NCI-H146 (cell line): ENCODE measurements around the gene TBC1D22A.
"Not testable (repeated sequence)": the region's sequence is repeated elsewhere in the genome, so short reads cannot be mapped to it uniquely, and the experiment has no call there.

ENCODE experiments used
- DNase-seq: peaks from one replicate; lab custom pipeline; 2025; lab: John Stamatoyannopoulos, UW

Gene TBC1D22A

DNA sequence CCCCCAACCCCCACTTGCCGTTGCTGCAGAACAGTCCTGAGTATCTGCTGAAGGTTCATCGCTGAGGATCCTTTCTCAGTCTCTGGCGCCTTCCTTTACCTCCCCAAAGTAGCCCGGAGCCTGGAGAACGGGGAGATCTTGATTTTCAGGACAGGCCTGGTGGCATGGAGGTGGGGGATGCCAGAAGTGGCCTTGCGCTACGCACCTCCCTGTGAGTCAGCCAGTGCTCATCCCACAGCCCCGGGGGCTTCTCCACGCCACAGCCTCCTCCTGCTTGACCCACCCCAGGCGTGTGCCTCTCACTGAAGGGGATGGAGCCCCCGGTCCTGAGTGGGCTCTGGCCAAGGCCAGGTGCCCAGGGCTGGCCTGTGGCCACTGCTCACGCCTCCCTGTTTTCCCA is 339.6 kb downstream of the TBC1D22A start:
- no peak for DNase-seq

DNA sequence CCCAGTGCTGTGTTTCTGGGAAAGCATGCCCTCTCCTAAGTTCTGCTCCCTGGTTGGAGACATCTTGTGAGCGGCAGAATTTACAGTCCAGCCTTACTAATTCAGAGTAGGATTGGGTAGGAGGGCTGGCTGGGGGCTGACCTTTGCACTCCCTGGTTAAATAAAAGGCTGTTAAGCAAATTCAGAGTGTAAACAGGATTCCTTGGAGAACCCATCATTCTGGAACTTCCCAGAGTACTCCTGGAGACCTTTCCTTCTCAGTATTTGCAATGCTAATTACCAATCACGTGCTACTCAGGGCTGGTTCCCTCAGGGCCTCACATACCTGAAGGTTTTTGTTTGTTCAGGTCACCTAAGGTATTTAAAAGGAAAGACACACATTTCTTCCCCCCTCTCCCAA is 340.2 kb downstream of the TBC1D22A start:
- no peak for DNase-seq

DNA sequence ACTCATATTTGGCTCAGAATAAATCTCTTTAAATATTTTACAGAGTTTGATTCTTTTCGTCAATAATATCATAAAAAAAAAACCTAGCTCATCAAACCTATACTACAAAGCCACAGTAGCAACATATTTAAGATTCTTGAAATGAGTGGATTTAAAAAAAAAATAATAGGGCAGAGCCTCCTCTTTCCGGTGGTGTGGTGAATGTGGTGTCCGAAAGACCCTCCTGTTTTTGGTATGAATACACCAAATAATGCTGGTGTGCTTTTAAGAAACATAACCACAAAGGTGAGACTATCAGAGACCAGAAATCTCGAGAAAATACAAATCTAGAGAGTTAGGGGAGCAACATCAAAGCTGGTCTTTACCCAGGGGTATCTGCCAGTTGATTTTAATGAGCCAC is 342.6 kb downstream of the TBC1D22A start:
- DNase-seq, result no peak

DNA sequence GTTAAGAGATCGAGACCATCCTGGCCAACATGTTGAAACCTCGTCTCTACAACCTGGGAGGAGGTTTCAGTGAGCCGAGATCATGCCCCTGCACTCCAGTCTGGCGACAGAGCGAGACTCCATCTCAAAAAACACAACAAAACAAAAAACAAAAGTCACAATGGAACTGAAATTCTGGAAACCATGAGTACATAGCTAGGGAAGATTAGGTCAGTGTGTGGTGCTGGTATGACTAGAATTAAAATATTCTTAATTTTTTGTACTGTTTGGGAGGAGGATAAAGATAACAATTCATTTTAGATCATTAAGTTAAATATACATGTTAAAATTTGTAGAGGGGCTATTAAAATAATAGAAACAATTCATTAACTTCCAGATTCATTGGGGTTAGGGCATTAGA is 344.4 kb downstream of the TBC1D22A start:
- no peak for DNase-seq

DNA sequence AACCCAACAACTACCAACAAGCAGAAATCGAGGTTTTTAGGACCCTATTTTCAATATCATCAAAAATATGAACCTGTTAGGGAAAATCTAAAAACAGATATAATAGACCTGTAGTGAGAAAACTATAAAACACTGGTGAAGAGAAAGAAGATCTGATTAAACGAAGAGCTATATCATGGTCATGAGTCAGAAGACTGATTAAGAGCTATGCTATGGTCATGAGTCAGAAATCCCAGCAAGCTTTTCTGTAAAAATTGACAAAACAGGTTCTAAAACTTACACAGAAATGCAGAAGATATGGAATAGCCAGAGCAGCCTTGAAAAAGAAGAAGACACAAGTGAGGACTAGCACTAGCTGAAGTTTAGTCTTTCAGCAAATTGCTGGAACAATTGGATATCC is 345.0 kb downstream of the TBC1D22A start:
- DNase-seq, result no peak

DNA sequence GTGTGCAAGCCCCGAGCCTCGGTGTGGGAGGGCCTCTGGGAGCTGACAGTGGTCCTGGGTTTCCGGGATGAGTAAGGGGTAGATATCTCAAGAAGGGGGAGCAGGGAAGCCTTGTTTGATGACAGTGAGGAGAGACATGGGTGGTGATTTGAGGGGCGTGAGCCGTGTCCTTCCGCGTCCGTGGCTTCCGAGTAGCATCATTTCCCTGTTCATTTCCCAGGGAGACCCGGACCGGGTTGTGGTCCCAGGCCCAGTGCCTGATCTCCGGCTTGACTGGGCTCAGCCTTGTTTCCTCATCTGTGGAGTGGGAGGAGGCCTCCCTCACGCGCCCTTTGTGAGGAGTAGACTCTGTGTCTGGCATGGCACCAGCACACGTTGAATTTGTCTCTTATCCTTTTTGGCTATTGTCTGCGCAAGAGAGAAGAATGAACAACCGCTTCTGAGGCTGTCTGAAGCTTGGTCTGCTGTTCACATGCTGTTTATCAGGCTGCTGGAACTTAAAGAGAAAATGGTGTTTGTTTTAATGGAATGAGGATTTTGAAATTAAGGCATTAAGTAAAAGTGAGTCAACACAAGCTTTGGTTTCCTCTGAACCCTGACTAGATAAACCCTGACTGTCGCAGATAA is 348.5 kb downstream of the TBC1D22A start:
- no peak for DNase-seq

DNA sequence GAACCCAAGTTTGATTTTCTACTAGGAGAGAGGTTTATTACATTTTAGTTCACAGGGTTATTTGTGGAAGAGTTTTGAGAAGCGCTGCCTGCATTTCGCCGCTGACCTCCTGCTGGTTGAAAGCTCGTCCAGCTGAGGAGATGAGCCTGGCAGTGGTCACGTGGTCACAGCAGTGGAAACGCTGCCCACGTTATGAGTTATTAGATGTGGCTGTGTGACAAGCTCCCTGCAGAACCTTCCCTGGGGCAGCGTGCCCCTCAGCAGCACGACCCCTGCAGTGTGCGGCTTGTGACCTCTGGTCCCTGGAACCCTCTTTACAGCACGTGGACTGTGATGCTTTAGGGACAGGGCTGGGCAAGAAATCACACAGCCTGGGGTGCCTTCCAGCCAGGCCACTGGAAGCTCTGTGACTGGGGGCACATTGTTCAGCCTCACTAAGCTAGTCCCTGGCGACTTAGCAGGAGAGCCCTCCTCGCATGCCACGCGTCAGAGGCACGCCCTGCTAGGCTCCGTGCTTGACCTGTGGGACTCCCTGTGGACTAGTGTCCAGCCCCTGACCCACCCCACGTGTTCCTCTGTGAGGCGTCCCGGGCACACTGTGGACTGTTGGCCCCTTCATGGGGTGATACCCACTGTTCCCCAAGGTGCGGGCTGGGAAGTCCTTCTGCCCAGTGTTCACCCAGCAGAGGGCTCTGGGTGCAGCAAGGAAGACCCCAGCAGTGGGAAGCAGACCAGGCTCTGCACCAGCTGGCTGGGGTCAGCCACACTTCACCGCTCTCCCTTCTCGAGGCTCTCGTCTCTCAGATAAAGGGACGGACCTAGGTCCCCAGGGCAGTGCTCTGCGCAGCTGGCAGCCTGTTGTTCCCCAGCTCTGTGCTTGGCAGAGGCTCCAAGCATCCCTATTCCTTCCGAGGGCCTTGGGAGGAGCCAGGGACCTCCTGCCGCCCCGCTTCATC is 349.5 kb downstream of the TBC1D22A start:
- DNase-seq, result no peak

DNA sequence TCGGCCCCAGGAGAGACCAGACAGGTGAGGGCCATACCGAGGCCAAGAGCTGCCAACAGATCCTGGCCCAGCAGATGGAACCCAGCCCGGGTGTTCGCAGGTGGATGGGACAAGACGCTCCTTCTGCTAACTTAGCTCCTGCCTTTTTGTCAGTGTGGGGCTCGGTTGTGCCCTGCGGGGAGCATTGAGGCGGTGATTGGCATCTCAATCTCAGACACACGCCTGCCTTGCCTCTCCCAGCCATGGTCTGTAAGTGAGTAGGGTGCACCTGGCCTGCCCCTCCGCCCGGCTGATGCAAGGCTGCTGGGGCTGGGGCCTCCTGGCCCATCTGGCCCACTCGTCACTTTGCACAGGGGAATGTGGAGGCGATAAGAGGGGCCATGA is 350.1 kb downstream of the TBC1D22A start:
- no peak for DNase-seq

DNA sequence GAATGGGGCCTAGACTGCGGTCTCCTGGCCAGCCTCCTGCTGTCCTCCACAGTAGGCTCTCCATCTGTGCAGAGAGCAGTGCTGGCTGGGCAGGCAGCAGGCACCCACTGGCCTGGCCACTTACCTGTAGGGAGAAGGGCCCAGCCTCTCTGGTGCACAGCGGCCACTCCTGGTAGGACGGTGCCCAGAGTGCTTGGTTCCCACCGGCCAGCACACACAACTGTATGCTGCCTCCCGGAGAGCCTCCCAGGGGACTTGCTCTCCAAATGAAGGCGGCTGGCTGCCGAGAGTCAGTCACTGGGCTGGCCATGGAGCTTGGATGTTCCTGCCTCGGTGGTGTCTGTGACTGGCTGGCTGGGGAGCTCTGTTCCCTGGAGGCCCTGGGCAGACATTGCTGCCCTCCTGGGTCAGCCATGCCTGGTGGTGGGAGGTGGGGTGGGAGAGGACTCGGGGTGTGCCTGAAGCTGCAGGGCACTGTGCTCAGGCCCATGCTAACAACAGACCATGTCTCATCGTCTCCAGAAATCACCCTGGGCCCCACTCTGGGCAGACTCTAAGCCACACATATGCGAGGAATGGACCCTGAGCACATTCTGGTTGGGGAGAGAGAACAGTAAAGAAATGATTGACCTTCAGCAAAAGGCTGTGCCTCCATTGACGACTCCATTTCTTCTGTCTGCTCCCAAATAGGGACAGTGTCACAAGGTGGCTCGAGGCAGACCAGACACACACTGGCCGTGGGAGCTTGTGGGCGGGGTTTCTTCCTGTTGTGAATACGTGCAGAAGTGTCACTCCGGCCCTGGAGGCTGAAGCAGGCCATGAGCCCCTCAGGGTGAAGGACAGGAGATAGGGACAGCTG is 350.8 kb downstream of the TBC1D22A start:
- DNase-seq, result no peak

DNA sequence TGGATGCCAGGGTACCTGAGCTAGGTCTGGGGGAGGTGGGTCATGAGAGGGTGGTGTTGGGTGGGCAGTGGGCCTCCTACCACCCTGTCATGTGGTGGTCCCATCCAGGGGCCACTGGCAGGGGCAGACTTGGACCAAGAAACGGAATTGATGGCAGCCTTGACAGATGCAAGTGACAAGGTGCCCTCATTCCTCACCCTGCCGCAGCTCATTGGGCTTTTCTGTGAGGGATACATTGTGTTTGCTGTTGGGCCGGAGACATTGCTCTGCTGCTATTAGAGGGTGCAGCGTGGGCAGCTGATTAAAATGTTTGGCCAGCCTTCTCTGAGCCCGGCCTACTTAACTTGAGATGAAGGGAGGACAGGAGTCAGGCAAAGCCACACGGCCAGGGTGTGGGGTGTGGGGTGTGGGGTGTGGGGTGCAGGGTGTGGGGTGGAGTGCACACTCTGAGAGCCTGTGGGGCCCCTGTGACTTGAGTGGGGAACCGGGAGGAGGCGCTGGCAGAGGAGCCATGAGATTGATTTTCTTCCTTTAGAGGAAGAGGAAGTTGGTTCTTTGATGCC is 351.5 kb downstream of the TBC1D22A start:
- DNase-seq, result no peak

DNA sequence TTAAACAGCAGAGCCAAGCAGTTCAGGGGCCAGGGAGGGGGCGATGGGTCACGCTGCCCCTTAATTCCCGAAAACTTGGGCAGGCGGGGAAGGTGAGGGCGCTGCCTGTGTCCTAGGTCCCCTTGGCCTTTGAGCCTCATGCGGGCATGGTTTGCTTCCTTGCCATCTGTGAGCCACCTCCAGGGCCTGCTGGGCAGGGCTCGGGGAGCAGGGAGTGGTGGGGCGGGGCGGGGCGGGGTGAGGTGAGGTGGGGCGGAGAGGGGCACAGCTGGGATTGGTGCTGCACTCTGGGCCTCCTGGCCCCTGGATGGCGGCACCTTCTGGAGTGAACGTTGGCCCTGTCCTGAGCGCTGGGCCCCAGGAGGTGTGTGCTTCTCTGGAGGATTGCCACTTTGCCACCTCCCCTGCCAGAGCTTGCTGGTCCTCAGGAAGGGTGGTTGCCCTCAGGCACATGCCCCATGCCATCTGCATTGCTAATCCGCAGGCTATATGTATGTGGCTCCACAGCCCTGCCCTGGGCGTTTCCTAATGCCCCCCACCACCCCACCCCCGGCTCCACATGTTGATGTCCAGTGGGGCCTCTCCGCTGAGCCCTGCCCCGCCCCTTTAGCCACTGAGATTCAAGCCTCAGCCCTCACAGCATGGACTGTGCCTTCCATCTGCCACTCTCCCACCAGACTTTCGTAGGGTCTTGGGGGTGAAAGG is 352.5 kb downstream of the TBC1D22A start:
- DNase-seq, result no peak

DNA sequence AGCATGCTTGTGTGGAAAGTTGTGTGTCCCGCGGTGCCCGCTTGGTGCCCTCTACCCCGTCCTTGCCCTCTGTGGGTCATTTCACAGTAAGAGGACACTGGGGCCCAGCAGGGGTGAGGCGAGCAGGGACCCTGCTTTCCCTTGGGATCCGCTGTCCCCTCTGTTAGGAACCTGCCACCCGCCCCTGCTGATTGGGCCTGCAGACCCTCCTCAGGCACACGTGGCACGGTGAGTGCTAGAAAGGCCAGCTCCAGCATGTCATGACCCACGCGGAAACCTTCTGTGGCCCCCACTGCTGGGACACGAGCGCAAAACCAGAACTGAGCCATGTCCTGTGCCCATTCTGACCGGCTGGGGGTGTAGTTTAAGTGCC is 353.1 kb downstream of the TBC1D22A start:
- no peak for DNase-seq

DNA sequence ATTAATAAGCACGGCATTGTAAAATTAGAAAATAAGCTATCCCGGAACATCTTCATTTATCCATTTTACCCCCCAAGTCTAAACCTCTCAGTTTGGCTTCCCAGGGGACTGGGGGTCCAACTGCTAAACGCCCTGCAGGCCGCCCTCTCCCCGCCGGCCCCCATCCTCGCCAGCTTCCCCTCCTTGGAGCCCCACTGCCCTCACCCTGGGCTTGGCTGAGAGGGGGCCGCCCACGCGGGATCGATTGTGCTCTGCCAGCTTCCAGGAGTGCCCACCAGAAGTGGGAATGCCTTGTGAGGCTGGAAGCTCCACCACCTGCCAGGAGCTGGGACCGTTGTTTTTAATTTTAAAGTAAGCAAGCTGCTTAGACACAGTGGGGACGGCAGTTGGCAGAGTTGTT is 353.5 kb downstream of the TBC1D22A start:
- no peak for DNase-seq

DNA sequence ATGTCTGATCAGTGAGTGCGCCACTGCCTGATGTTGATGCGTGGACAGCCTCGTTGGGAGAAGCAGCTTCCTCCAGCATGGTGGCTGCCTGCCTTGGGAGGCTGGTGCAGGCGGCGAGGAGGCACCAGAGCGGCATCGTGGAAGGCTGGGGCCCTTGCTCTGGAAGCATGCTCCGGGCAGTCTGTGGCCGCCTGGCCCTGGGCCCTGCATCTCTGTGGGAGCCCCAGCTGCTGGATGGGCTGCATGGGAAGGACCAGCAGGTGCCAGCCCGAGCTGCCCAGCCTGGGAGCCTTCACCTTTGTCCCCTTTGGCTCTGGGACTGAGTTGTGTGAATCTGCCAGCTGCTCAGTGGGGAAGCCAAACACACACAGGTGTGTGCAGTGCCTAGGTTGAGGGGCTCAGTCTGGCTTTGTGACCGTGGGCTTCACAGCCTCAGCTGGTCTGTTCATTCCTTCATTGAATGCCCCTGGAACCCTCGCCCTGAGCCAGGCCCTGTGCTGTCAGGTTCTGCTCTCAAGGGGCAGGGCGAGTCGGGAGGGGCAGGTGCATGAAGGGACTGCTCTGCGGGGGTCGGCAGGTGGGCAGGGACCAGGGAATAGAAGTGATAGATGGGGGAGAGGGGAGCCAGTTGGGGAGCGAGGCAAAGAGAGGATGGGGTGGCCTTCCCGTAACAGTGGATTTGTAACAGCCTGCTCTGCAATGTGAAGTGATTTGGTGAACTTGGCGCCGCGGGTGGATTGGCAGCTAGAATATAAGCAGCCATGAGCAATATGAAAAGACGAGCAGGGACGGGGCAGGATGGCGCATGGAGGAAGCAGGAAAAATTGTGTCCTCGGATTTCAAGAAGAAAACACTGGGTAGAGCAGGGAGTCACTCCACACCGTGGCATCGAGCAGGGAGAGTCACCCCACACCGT is 354.2 kb downstream of the TBC1D22A start:
- no peak for DNase-seq

DNA sequence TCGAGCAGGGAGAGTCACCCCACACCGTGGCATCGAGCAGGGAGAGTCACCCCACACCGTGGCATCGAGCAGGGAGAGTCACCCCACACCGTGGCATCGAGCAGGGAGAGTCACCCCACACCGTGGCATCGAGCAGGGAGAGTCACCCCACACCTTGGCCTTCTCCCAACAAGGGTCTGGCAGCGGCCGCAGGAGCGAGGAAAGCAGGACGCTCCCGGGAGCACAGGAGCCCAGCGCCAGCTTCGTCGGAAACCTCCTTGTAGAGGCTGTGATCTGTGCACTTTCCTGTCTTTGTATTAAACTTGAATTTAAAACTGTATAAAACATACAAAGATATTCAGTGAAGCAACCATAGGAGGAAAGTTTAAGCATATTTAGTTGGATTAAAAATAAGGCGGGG is 355.0 kb downstream of the TBC1D22A start:
- DNase-seq, result not testable (repeated sequence)

DNA sequence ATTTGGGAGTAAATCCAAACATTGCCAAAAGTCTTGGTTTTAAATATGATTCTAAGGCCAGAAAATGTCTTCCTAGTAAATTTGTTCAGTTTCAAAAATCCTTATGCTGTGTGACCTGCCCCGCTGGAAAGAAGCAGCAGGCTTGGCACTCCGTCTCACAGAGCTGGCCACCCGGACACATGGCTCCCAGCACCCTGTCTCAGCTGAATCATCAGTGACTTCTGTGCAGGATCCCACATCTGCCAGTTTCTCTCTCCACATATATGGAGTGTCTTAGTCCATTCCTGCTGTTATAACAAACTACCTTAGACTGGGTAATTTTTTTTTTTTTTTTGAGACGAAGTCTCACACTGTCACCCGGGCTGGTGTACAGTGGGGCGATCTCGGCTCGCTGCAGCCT is 356.7 kb downstream of the TBC1D22A start:
- no peak for DNase-seq

DNA sequence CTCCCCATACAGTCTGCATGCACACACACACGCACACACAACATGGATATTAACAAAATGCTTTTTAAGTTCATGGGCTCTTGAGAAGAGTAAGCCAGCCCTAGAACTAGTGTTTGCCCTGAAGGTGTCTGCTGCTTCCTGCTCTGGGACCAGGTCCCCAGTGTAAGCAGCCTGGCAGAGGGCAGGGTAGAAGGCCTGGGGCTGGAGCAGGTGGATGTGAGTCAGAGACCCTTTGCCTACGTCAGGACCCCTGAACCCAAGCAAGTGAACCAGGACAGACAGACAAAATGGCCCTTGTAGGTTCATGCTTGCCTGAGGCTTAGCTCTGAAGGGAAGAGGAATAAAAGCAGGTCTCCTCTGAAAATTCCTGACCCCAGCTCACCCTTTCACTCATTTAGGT is 357.9 kb downstream of the TBC1D22A start:
- DNase-seq, result no peak

DNA sequence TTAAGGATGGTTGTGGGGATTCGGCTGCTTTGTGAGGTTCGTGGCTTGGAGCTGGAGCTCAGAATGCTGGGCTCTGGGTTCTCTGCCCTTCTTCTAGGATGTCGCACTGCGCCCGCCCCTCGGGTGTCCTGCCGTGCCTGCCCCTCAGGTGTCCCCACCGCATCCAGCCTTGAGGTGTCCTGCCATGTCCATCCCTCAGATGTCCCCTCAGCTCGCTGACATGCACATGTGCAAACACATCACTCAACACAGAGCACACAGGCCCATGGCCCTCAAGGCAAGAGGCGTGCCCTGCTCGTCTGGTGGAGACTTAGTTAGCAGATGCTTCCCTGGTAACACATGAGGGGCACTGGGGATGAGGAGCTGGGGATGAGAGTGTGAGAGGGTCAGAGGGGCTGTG is 359.3 kb downstream of the TBC1D22A start:
- no peak for DNase-seq

DNA sequence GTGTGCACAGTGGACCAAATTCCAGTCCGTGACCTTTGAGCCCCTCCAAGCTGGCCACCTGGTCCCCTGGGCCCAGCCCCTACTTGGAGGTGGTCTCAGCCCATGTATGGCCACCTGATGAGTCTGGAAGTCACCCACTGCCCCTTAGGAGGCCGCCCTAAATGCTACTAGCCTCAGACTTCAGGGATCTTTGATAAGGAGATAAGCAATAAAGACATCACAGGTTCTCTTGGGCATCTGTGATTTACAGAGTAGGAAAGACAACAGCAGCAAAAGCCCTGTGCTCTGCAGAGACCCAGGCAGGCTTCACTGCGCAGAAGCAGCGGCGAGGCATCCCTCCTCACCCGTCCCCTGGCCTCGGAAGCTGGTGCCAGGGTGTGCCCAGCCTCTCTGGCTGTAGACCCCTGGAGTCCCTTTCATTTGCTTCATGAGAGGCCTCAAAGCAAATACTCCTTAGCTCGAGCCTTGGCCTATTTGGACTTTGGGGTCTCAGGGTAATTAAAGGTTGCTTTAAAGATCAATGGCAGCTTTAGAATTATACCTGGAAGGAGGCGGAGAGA is 360.1 kb downstream of the TBC1D22A start:
- no peak for DNase-seq
